Right lobe of liver (tissue), 4 donors: Measurements from ENCODE around the gene MUC6.

Experiments
- CTCF ChIP-seq, 4 donors: fragments of 200-600 bp in 3 of 4; fragments of 450-650 bp in 1 of 4; IDR thresholded peaks; one replicate each; pipeline versions ENCODE4 v1.5.1 to v1.8.0; 2016 to 2022; ENCODE audit warnings: antibody characterized with exemption in 4 of 4, mild to moderate bottlenecking in 2 of 4
- POLR2A ChIP-seq: fragments of 450-650 bp; IDR thresholded peaks from one replicate; pipeline ENCODE4 v1.6.1; 2017; ENCODE audit warnings: antibody characterized with exemption, mild to moderate bottlenecking
- donor health status: DM: no; HTN: no; CAD: no.
- donor health status: DM: no; HTN: no; CAD: no.
- donor health status: DM: no; HTN: yes; CAD: no.

GRCh38 chr11:1014276-1014675 is 22.2 kb downstream of the MUC6 start:
- TF ChIP-seq CTCF (IDR thresholded peaks at IDR 0.05) (no peak), POLR2A (no peak)
